GM21786 (cell line): ENCODE measurements around the gene FILIP1L.

ENCODE experiments used
- ATAC-seq: cut with Tn5 transposase; IDR thresholded peaks from one replicate; pipeline ENCODE4 v1.9.1; 2021; ENCODE audit not compliant: unreplicated experiment

Gene FILIP1L

GRCh38 chr3:99929745-99930139 is 184.6 kb downstream of the FILIP1L start:
- ATAC-seq: no peak

GRCh38 chr3:99928771-99929744 is 185.2 kb downstream of the FILIP1L start:
- ATAC-seq: no peak

GRCh38 chr3:99927671-99928457 is 186.4 kb downstream of the FILIP1L start:
- no peak for ATAC-seq

GRCh38 chr3:99925584-99926230 is 188.6 kb downstream of the FILIP1L start:
- no peak for ATAC-seq

- no peak for ATAC-seq
Observed at GRCh38 chr3:99923873-99924272, 190.4 kb downstream of the FILIP1L start.

- ATAC-seq: no peak
Observed at GRCh38 chr3:99921986-99922385, 192.3 kb downstream of the FILIP1L start.

DNA sequence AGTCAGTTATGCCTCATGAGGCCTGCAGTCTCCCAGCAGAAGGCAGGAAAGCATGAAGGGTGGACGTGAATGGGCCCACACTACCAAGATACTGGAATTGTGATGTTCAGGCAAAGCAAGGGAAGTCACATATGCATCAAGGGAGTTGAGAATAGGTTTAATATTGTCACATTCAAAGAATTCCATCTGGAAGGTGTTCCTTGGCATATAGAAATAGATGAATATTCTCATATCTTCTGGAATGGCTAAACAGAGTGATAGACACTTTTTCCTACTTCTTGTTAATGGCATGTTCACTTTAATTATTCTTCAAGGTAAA is 193.0 kb downstream of the FILIP1L start:
- no peak for ATAC-seq

- no peak for ATAC-seq
Observed at GRCh38 chr3:99920481-99921376, 193.6 kb downstream of the FILIP1L start.

DNA sequence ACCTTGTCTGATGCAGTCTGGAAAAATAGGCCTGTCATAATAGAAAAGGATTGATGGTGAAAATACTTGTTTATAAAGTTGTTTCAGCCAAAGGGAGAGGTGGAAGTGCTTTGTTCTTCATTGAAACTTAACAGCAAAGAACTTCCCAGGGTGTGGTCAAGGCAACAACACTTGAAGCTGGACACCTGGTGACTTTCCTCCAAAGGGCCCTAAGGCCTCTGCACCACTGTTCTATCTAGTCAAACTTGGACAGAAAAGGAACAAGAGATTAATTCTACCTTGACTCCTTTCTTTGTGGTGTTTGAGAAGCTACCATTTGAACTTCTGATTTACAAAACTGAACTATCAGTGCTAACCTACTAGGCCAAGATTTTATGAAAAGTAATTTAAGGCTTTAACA is 194.6 kb downstream of the FILIP1L start:
- no peak for ATAC-seq

GRCh38 chr3:99918715-99919114 is 195.6 kb downstream of the FILIP1L start:
- ATAC-seq: no peak

DNA sequence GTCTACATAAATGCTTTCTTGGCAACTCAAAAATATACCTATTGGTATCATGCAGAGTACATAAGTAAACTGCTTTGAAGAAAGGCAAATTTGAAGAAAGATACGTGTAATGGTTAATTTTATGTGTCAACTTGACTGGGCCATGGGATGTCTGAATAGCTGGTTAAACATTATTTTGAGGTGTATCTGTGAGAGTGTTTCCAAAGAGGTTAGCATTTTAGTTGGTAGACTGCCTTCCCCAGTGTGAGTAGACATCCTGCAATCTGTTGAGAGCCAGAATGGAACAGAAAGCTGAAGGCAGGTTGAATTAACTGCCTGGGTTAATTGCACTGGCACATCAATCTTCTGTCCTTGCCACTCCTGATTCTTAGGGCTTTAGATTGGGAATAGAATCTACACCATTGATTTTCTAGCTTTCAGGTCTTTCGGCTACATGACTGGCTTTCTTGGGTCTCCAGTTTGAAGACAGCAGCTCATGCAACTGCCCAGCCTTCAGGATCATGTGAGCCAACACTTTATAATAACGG is 198.3 kb downstream of the FILIP1L start:
- no peak for ATAC-seq

DNA sequence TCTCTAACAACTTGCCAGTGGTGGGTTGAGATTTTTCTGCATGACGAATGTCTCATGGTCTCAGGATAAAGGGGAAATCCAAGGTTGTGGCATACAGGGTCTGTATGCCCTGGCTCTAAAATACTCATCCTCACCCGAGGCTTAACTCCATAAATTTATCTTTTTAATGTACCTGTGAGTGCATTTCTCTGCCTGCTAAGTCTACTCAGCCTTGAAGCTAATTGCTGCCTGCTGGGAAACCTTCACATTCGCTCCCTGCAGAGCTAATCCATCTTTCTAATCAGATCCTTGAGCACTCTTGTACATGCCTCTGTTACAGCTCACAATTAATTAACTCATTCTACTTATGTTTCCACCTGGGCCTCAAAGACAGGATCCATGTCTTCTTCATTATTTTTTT is 202.9 kb downstream of the FILIP1L start:
- no peak for ATAC-seq

- ATAC-seq: no peak
Observed at GRCh38 chr3:99910752-99911290, 203.5 kb downstream of the FILIP1L start.

DNA sequence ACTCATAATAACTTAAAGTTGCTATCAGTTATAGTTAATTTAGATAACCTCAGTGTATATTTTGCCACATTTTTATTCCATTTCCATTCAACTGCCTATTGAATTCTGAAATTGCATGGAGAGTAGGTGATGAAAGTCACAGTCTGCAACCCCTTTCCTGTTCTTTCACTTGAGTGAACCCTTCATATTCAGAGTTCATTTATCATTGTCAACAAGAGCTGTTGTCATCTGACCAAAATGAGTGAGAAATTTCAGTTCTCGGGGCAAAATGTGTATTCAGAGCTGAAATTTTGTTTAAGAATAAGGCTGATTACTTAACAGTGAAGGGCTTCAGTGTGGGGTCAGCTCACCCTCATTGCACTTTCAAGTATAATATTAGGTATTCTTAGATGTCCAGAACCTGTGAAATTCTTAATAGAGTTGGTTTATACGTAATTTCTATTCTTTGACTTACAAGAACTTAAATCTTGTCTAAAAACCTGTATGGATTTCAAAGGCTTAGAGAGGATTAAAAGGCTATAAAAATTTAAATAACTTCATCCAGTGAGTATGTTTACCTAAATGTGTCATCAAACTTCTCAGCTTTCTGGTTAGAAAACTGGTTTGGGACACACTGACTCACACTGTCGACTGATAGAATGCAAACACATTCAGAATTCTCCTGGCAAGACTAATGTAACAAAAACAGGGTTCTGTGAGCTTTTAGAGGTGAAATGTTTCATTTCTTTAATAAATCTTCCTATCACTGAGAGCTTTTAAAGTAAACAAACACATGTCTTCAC is 204.4 kb downstream of the FILIP1L start:
- no peak for ATAC-seq

DNA sequence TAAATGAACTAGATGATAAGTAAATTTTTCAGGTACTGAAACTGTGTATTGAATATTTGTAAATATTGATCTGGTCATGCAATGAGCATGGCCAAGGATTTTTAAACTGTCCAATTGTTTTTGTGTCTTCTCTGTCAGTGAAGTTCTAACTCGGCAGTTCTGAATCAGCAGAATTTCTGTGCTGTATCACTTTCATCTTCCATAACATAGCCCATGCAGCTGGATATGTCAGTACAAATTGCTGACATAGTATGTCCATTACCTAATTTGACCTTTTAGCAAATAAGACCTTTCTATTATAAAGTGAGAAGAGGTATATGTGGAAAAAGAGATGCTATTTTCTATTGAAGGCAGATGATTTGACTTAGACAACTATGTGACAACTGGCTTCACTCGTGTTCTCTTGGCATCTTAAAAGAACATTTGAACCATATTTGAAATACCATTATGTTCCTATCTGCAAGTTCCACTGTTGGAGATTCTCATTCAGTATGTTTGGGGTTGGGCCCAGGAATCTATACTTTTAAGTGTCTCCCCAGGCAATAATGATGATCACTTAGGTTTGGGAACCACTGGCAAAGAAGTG is 206.2 kb downstream of the FILIP1L start:
- ATAC-seq: no peak

GRCh38 chr3:99903869-99904268 is 210.4 kb downstream of the FILIP1L start:
- ATAC-seq: no peak

- ATAC-seq: peak; percentile 46
Observed at GRCh38 chr3:99902091-99902490, 212.2 kb downstream of the FILIP1L start.

DNA sequence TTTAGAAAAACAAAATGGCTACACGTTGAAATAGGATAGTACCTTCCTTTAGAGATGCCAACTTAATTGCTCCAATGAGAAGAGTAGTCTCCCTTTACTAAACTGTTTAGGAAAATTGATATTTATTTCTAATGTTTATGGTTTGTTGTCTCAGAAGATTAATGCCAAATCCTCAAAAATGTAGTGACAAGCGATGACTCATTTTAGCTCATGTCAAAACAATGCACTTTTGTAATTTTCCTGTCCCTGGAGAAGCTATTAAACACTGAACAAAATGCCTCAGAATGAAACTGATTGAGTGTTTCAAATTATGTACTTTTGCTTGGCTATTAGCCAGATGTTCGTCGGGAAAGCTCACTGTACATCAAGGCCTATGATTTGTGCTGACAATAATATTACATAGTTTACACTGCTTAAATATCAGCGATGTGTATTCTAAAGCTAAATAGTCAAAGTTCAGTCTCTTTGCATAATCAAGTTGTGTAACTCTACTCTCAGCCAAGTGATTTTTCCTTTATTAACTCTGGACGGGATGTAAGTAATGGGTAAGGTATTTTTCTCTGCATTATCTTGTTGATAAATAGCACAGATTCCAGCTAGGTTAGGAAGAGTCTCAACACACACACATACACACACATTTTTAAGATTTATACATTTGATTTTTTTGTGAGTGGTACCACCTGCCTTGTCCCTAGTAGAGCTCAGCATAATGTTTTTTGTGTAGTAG is 212.9 kb downstream of the FILIP1L start:
- ATAC-seq: no peak
